G401 (cell line): ENCODE measurements around the gene FBLN5. TPM values are rescaled to one million over a fixed set of nuclear protein-coding genes. Genes with fewer than 3 reads are reported as not detected.
A peak's percentile ranks its signal among the peaks of the same experiment; 100 is the strongest.
"Not testable (repeated sequence)": the region's sequence is repeated elsewhere in the genome, so short reads cannot be mapped to it uniquely, and the experiment has no call there.

Source experiments
- DNase-seq: peaks from one replicate; pipeline ENCODE4 v3.0.0-alpha.2; 2015; ENCODE audit warnings: low spot score
- in situ Hi-C: cut with HindIII; loops from 2 replicates; pipeline ENCODE4 v1.10.0; 2016; ENCODE audit warnings: low sequenced_read_pairs, mixed read lengths
- total RNA-seq: library from RNA; depleted of rRNA; stranded (reverse); fragments of >200 nt; shearing (Covaris generic); gene quantifications from 2 replicates; pipeline ENCODE4 v1.2.3, GENCODE V29; 2014

FBLN5 gene
- total RNA-seq, 1 experiment from 2014 or later = 1.3 TPM

DNA sequence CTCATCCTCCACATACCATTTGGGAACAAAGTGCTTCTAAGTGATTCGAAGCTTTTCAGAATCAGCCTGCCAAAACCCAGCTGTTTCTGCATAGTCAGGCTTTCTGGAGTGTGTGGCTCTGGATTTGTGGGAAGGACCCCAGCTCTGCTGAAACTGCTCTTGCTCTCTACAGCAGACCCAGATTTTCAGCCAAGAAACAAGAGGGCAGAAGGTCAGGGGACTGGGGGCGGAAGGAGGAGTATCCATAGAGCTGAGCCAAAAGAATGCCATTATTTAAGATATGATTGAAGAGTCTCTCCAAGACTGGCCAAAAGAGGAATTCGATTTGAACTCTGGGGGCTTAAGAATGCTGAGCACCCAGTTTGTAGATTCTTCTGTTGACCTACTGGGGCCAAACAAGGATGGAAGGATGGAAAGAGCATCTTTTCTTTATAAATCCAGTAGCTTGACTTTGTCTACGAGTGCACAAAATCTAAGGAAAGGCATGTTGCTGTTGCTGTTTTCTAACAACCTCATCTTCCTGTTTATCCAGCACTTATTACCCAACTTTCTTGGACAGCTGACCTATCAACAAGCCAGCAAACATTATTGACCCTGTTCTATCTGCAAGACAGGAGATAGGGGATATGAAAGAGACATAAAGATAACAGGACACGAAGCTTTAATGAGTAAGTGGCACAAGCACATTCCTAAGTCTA is 29.2 kb downstream of the FBLN5 start:
- DNase-seq = no peak
- in situ Hi-C loops = no loop called here

DNA sequence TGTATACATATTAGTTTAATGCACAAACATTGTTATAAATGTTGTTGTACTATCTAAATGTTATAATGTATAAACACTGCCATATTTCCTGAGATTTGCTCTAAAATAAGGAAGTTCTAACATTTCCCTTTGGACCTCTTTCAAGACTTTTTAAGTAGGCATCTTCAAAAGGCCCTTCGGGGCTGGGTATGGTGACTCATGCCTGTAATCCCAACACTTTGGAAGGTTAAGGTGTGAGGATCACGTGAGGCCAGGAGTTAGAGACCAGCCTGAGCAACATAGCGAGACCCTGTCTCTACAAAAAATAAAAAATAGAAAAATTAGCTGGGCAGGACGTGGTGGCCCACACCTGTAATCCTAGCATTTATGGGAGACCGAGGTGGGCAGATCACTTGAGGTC is 35.5 kb downstream of the FBLN5 start:
- in situ Hi-C loops = no loop called here
- DNase-seq = no peak

DNA sequence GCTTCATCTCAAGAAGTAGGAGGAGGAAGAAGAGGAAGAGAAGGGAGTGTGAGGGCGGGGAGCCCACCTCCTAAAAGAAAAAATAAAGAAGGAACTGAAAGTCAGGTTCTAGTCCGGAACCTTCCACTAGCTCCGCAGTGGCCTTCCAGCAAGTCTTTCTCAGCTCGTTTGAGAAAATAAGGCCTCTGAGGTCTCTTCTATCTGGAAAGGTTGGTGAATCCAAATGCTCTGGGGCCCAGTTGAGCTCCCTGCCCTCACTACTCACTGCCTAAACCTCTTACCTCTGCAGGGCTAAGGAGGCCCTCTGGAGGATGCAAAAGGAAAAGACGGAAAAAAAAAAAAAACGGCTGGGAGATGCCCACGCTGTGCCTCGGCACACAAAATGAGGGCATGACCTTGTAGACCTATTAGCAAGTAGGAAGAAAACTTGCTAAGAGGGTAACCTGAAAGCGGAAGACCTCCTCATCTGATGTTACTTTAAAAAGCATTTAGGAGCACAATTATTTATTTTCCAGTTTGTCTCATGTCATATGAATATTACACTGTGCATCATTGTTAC is 35.9 kb downstream of the FBLN5 start:
- peak; percentile 19 for DNase-seq
- in situ Hi-C loops = no loop called here

DNA sequence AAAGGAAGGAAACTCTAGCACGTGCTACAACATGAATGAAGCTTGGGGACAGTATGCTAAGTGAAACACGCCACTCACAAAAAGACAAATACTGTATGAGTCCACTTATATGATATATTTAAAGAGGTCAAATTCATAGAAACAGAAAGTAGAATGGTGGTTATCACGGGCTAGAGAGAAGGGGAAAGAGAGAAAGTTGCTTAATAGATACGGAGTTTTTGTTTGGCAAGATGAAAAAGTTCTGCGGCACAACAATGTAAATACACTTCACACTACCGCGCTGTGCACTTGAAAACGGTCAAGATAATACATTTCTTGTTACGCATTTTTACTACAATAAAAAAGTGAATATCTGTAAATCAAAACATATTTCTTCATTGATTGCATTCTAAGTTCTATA is 37.3 kb downstream of the FBLN5 start:
- in situ Hi-C loops = no loop called here
- DNase-seq = no peak

DNA sequence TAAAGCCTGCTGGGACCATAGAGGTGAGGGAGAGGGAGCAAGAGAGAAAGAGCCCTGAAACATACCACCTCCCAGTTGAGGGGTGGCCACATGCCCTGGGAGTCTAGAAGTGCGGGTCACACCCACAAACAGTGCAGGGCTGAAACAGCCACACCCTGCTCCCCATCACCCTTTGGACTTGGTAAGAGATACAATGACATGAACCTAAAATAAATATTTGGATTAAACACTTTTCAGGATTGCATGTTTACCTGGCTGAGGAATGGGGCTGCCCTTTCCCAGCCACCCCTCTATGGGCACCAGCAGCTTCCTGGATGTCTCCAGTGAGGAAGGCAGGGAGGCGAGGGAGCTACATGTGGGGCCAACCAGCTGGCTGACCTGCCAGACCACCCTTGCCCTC is 41.1 kb downstream of the FBLN5 start:
- in situ Hi-C loops = no loop called here
- no peak for DNase-seq

DNA sequence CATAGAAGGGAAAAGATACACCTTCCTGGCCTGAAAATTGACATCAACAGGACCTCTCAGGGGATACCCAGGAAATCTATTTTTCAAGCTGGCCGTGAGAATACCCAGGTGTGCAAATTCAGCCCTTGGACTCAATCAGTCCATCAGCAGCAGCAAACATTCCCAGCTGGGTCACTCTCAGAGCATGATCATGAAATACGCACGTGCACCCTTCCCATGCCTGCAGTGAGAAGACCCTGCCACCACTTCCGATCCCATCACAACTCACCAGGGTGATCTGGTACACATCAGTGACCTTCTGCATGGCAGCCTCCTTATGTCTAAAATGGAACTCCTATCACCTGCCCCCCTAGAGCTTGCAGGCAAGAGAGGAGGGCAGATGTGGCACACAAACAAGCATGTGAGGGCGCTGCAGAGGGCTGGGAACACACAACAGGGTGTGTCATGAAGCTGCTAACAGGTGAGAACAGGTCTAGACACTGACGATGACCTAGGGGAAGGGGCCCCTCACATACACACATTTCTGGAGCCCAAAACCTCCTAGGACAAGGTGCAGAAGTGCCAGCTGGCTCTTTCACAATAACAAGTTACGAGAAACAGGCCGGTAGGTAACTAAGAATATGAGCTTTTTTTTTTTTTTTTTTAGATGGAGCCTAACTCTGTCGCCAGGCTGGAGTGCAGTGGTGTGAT is 42.4 kb downstream of the FBLN5 start:
- in situ Hi-C loops = no loop called here
- DNase-seq = no peak

DNA sequence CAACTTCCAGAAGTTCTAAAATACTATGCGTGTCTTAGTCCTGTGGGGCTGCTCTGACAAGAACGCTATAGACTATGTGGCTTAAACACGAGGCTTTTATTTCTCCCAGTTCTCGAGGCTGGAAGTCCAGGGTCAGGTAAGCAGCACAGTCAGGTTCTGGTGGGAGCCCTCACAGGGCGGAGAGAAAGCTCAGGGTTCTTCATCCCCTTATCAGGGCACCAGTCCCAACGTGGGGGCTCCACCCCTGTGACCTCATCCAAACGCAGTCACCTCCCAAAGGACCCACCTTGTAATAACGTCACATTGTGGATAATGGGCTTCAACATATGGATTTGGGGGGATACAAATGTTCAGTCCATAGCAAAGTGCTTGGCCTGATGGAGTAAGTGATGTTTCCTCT is 43.0 kb downstream of the FBLN5 start:
- in situ Hi-C loops = no loop called here
- DNase-seq = no peak

DNA sequence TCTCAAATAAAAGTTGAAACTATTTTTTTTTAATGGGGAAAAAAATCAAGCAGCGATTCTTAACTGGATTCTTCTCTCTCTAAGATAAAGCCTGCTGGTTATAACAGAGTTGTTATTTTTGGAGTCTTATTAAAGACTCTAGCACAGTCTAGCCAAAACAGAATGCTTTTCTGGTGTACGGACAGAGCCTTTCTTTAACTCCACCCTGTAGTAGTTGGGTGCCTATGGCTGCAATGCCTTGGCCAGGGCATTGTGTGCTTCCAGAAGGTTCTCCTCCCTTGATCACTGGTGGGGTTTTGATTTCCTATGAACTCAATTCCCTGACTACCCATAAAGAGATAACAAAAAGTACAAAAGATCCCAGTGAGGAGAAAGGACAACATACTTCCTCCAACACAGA is 44.4 kb downstream of the FBLN5 start:
- no peak for DNase-seq
- in situ Hi-C loops = no loop called here

DNA sequence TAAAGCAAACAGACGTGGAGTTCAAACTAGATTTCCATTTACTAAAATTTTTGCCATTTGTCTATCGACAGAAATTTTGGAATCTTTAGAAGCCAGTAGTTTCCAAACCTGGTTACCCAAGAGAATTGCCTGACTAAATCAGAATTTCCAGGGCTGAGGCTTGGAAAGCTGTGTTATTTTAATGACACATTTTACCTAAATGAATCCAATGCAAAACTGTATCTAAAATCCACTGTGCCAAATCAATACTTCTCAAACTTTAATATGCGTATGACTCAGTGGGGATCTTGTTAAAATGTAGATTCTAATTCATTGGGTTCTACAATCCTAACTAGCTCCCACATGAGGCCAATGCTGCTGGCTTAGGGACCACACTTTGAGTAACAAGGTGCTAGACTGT is 45.2 kb downstream of the FBLN5 start:
- in situ Hi-C loops = no loop called here
- DNase-seq = no peak

DNA sequence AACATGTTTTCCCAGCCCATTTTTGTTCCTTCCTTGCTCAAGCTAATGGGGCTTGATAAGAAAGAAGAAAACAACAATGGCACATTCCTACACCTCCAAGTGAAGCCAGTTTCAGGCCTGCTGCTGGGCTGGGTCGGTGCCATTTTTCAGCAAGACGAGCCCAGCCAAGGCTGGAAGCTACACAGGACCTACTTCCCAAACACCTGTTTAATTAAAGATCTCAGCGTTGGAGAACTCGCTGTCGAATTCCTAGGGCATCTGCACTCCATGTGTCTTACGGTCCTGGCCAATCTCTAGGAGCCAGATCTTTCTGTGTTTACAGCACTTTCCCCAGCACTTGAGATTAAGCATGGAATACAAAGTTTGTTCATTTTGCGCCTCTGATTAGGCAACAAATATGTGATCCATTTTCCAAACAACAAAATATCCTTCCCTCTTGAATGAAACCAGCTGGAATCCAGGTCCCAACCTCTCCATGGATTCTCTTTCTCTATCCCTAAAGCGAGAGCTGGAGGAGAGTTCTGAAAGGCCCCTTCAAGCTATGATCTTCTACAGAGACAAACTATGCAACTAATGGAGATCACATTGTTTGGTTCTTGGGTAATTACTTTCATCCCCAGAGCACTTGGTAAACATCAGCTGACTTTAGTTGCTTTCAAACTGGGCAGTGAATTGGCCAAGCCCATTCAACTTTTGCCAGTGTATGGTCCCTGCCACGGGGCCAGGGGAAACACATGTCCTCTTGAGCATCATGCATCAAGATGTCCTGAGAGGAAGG is 45.9 kb downstream of the FBLN5 start:
- in situ Hi-C loops = no loop called here
- DNase-seq = peak; percentile 58

DNA sequence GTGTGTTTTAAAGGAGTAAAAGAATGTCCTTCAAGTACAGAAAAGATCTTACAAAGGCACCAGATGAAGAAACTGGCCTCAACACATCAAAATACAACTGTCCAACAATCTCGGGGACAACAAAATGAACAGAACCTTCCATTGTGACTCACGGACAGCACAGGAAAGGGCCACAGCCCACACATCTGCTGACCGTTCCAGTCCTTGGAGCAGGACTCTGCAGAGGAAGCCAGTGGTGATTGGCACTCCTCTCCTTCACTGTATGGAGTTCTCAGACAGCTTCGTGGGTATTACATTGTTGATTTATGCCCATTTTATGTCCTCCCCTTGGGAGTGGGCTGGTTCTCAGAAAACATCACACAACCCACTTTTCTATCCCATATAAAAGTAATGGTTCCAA is 47.7 kb downstream of the FBLN5 start:
- in situ Hi-C loops = no loop called here
- no peak for DNase-seq

DNA sequence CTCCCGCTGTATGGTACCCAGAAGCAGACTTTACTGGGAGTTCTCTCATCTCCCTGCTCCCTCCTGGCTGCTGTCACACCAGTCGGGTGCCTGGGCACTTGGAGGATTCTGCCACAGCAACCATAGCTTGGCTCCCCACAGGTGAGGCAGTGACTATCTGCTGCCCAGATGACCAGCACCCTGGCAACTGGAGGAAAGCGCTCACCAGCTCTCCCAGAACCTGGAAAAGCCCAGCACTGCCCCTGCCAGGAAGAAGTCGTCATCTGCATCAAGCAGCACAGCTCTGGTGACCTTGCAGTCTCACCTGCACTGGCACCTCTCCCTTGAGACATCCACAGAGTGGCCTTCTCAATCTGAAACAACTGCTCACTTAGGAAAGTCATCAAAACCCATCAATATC is 48.3 kb downstream of the FBLN5 start:
- in situ Hi-C loops = no loop called here
- DNase-seq = no peak

DNA sequence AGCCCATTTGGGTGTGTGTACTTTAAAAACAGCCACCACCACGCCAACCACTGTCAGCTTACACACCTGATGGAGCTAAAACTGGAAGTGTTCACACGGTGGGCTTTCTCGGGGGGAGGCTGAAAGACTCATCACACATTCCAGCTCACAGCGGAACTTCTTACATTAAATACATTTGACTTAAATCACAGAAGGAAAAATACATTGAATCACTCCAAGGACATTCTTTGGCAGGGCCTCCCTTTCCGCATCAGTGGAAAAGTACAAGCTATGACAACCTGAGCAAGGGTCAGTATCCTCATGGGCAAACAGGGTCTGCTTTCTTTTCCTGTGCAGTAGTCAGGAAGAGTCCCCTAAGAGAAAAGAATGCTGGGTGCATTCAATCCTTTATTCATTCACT is 49.1 kb downstream of the FBLN5 start:
- DNase-seq = no peak
- in situ Hi-C loops = no loop called here

DNA sequence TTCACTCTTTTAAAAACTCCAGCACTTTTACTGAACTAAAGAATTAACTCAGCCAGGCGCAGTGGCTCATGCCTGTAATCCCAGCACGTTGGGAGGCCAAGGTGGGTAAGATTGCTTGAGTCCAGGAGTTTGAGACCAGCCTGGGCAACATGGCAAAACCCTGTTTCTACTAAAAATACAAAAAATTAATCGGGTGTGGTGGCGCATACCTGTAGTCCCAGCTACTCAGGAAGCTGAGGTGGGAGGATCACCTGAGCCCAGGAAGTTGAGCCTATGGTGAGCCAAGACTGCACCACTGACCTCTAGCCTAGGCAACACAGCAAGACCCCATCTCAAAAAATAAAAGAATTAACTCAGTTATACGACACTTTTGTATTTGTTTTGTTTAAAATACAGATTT is 49.8 kb downstream of the FBLN5 start:
- in situ Hi-C loops, DNase-seq: not testable (repeated sequence)

DNA sequence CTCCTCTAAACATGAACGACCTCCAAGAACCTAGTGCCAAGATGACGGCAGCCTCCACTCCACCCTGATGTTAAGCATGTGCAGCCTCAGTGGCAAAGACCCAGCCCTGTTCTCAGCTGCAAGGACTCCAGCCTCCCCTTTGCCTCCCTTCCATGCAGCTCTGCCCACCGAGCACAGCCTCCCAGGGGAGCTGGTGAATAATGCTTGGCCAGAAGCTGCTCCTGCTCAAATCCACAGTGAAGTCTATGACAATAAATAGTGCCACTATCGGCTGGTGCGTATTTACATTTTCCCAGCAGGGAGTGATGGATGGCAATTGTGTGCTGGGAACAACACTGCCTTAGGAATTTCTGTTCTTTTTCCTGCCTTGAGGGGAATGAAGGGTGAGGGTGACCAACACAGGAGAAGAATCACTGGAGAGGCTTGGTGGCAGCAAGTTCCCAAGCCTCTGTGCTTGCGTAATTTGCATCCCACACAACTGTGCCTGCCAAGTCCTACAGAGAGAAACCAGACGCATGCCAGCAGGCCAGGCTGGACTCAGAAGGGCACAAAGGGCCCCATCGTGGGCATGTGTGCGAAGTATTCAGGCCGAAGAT is 50.3 kb downstream of the FBLN5 start:
- in situ Hi-C loops = no loop called here
- peak; percentile 52 for DNase-seq

DNA sequence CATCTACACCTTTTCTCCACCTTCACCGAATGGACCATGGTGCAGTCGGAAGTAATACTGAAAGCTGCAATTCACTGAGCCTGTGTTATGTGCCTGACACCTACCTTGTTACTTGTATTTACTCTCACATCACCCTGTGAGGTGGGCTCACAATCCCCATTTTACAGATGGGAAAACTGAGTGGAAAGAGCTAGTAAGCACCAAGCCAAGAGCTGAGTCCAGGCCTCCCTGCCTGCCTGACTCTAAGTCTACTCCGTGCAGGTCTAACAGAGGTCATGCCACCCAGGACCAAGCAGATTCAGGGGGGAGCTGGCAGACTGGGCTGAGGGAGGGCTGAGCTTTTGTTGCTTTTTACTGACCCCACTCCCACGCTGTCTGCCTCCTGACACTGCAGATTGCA is 51.1 kb downstream of the FBLN5 start:
- in situ Hi-C loops = no loop called here
- no peak for DNase-seq

DNA sequence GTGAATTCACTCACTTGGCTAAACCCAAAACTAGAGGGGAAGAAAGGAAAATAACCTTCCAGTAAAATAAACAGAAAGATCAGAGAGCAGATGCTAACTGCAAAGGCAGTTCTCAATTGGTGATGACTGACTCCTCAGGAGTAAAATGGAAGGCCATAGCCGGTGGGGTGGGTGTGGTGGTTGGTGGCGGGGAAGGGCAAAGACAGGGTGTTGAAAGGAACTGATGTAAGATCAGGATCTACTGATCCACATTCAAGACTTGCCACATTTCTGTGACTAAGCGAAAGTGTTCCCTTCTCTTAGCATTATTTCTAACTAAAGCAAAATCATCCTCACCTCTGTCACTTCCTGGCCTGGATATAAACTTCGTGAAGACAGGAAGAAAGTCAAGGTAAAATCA is 53.8 kb downstream of the FBLN5 start:
- in situ Hi-C loops = no loop called here
- DNase-seq = no peak

DNA sequence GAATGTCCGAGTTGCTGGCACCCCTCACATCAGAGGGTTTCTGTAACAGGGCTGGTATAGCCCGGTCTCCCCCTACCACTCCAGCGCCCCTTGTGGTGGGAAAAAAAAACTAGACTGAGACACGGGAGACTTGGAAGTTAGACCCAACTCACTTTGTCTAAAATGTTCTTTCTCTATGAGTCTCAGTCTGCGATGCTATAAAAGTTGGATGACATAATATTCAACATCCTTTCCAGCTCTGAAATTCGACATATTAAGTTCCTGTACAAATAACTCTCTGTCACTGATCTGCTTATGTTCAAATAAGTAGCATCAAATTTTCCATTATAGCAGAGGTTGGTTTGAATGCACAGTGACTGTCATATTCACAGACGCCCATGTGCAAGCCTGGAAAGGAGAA is 54.5 kb downstream of the FBLN5 start:
- in situ Hi-C loops = no loop called here
- no peak for DNase-seq

DNA sequence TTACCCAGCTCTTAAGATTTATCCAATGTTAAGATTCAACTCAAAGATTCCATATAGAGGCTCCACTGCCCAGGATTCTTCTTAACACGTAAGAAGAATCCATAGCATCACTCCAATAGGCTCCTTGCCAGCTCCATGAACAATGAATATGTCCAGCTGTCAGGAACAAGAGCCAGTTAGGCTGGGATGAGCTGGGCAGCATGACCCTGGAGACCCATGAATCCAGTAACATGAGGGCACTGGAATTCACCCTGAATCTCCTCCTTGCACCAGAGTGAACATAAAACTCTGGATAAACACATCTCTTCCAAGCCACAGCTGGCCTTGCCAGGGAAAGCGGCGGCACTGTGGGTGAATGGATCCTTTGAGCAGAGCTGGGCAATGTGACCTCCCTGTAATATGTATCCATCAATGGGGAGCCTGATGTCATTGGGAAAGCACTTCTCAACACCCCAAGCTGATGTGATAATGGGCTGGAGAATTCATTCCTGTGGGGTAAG is 55.7 kb downstream of the FBLN5 start:
- in situ Hi-C loops = no loop called here
- DNase-seq = no peak

DNA sequence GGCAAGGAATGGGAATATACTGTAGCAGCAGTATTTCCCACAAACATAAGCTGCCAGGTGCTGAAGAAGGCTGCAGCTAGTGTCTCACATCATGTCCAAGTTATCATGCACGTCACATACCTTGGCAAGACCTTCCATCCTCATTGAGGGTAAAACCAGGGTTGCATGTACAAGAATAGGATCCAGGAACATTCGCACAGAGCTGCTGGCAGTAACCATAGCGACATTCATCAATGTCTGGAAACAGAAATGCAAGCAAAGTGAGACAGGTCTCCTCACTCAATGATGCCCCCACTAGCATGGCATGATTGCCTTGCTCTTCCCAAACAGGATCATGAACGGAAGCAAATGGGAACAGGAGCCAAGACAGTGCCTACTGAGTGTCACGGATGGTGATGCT is 56.4 kb downstream of the FBLN5 start:
- in situ Hi-C loops = no loop called here
- no peak for DNase-seq
